NOMO-1 treated with dmso at 0.1 percent for 144 hours (cell line): Measurements from ENCODE around the gene CAPZA2.
A peak's percentile ranks its signal among the peaks of the same experiment; 100 is the strongest.
"Not testable (repeated sequence)": the region's sequence is repeated elsewhere in the genome, so short reads cannot be mapped to it uniquely, and the experiment has no call there.

Experiments used
- DNase-seq: peaks from one replicate; lab custom pipeline; 2025; ENCODE audit not compliant: unreplicated experiment; lab: John Stamatoyannopoulos, UW

Gene CAPZA2

DNA sequence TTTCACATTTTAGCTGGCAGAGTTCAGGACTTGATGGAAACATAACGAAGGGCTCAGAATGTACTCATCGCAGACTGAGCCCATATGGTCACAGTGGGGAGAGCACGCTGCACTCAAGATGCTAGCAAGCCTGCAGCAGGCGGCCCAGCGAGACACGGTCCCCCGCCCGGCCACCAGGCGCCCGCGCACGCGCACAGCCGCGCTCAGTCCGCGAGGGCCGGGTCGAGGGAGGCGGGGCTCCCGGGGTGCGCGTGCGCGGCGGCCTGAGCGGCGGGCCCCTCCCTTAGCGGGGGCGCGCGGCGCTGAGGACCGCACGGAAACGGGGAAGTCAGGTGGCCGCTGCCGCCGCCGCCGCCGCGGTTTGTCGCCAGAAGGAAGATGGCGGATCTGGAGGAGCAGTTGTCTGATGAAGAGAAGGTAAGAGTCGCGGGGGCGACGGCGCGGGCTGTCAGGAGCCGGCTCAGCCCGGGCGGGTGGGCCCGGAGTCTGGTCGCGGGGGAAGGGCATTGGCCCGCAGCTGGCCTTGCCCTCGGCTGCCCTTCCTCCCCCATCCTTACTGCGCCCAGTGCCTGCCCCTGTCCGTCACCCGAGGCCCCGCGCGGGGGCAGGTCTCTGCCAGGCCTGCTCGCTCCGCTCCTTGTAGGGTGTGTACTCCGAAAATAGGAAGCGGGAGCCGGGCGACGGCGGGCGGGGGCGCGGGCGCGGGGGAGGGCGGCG is at the start of gene CAPZA2:
TSS of gene CAPZA2 (plus strand) at position 354 of the 717 bp plus-strand sequence. CDS start at position 379, 25 bp downstream.
- DNase-seq = peak; percentile 77

DNA sequence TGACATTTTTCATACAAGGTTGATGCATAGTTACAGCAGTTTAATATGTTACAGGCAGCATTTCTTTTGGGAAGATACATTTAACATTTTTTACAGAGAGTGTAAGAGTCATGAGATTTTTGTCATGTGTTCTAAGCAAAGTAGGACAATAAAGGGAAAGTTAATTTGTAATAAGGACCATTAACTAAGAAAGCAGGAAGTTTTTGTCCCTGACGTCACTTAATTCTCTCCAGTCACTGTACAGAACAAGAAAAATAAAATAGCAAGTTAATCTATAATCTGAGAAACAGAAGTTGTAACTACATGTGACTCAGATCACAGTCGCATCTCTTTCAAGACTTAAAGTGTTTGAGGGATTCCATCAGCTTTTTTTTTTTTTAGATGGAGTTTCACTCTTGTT is 49.5 kb upstream of the CAPZA2 start:
- DNase-seq = no peak

DNA sequence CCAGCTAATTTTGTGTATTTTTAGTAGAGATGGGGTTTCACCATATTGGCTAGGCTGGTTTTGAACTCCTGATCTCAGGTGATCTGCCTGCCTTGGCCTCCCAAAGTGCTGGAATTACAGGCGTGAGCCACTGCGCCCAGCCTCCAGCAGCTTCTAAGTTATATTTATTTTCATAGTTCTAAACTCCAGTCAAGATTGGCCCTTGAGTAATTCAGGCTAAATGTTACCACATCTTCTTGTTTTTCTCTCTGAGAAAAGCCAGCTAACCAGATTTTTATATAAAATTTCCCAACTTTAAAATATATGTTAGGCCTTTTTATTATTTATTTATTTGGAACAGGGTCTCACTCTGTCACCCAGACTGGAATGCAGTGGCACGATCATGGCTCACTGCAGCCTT is 49.0 kb upstream of the CAPZA2 start:
- not testable (repeated sequence) for DNase-seq

DNA sequence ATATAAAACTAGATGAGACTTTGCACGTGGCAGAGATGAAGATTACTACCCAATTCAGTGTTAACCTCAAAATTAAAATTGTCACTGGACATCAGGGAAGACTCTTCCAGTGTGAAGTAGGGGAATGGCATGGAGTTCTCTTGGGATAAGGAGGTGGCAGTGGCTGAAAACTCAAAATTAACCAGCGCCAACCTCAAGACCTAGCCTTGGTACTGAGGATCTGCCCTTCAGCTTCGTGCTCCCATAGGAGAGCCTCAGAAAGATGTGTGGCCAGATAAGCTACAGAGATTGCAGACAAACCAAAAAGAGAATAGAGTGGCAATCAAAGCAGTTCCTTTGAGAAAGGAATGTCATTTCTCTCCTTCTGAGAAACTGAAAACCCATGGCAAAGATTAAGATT is 47.3 kb upstream of the CAPZA2 start:
- no peak for DNase-seq

DNA sequence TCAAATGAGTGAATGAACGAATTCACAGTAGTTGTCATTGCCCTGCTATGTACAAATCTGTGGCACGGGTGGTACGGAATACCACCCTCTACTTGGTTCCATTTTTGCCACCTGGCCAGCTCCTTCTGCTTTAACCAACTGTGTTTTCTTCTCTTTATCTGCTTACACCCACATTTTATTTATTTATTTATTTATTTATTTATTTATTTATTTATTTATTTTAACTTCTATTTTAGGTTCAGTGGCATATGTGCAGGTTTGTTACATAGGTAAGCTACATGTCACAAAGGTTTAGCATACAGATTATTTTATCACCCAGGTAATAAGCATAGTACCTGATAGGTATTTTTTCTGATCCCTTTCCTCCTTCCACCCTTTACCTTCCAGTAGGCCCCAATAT is 42.2 kb upstream of the CAPZA2 start:
- no peak for DNase-seq

DNA sequence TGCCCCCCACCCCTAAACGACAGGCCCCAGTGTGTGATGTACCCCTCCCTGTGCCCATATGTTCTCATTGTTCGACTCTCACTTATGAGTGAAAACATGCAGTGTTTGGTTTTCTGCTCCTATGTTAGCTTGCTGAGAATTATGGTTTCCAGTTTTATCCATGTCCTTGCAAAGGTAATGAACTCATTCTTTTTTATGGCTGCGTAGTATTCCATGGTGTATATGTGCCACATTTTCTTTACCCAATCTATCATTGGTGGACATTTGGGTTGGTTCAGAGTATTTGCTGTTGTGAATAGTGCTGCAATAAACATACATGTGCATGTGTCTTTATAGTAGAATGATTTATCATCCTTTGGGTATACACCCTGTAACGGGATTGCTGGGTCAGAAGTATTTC is 40.7 kb upstream of the CAPZA2 start:
- DNase-seq = not testable (repeated sequence)

DNA sequence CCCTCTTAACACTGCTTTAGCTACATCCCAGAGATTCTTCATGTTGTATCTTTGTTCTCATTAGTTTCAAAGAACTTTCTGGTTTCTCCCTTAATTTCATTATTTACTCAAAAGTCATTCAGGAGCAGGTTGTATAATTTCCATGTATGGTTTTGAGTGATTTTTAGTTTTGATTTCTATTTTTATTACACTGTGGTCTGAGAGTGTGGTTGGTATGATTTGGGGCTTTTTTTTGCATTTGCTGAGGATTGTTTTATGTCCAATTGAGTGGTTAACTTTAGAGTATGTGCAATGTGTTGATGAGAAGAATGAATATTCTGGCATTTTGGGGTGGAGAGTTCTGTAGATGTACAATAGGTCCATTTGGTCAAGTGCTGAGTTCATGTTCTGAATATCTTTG is 37.9 kb upstream of the CAPZA2 start:
- no peak for DNase-seq

DNA sequence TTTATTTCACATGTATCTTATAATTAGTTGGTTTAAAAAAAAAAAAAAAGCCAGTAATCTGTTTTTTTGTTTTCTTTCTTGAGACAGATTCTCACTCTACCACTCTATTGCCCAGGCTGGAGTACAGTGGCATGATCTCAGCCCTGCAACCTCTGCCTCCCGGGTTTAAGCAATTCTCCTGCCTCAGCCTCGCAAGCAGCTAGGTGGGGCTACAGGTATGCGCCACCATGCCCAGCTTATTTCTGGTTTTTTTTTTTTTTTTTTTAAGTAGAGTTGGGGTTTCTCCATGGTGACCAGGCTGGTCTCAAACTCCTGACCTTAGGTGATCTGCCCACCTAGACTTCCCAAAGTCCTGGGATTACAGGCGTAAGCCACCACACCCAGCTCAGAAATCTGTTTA is 34.1 kb upstream of the CAPZA2 start:
- no peak for DNase-seq

DNA sequence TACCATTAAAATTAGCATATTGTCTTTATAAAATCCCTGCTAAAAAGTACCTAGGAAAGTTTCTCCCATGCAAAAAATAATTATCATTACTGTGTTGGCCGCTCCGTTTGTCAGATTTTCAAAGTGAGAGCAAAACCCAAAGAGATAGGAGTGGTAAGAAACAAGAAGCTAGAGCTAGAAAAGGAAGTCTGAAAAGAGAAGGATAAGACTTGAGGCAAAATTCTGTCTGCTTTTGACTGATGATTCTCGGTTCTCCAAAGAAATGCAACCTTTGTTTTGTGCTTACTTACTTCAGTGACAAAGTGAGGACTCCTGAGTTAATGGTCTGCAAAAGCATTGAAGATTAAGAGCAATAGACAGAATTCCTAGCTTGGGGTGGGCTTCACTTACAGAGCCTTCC is 33.3 kb upstream of the CAPZA2 start:
- DNase-seq = no peak

DNA sequence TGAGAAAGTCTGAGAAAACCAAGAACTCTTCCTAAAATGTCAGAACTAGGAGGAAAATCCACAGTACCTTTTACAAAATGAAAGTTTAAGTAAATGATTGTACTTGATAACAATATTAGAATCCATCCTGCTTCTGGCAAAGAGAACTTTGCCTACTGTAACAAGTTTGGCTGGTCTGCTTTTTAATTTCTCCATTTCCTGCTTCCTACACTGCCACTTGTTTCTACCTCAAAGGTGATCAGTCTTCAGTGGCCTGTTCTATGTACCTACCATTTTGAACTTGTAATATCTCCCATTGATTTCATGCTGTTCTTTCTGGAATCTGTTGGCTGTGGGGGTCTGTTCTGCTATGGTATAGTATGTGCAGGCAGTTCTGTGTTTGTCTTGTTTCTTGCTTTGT is 32.9 kb upstream of the CAPZA2 start:
- no peak for DNase-seq

DNA sequence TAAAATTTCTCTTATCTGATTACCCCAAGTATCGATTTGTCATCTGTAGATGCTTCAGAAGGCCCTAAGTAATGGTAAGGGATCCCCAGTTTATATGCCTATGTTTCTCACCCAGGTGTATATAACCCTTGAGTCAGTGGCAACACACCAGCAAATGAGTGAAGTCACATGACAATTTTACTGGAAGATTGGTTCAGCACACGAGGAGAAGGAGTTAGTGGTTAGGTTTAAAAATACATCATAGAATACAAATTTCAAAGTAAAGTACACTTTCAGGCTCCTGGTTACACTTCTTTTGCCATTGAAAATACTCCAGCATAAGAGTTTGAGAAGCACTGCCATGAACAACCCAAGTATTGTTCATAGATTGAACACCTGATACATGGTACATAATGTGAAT is 29.7 kb upstream of the CAPZA2 start:
- DNase-seq = no peak

DNA sequence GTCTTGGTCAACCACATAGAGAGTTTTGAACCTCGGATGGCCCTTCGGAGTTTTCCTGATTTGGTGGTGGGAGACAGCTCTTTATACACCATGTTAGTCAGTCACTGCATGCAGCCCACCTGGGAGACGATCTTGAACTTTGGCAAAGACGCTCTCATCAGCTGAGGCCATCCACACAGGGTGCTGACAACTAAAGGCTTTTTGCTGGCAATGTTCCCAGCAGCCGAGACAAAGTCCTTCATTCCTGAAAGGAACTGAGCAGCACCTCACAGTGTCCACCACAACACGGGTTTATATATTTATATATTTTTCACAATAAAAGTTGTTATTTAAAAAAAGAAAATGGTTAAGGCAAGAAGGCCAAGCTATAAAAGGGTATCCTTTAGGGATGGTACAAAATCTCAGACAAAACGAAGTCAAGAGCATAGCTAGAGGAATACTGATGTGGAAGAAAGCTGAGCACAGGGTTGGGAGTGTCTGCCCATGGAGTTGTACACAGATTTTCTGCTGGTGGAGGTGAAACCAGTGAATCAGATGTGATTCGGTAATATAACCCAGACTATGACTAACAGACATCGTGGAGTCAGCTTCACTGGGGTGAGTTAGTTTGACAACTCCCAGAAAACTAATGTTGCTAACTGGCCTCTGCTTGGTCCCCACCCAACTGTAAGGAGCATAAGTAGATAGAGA is 27.4 kb upstream of the CAPZA2 start:
- no peak for DNase-seq

DNA sequence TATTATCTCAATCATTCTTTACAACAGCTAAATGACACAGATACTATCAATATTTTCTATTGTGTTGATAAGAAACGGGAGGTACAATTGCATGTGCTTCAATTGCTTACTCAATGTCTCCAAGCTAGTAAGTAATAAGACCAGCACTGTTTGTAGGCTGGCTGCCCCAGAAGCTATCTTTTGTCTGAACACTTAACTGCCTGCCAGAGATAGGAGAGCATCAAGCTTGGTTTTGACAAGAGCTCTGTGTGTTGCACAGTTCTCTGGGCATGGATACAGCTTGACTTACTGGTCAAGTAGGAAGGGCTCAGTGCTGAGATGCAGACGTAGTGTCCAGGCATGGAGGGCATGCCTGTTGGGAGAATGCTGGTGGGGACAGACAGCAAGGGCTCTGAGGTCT is 26.3 kb upstream of the CAPZA2 start:
- no peak for DNase-seq

DNA sequence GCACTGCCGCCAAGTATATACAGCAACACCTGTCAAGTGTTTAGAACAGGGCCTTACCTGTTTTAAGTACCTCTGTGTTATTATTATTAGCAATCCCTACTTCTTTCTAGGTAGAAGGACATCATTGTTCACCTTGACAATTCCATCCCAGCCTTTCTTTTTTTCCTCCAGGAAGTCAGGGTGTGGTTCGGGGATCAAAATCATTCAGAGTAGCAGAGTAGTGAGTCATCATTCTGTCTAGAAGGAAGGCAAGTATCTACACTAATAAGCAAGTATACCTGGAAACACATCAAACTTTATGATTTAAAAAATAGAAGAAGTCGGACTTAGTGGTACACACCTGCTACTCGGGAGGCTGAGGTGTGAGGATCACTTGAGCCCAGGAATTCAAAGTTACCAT is 25.5 kb upstream of the CAPZA2 start:
- DNase-seq = no peak

DNA sequence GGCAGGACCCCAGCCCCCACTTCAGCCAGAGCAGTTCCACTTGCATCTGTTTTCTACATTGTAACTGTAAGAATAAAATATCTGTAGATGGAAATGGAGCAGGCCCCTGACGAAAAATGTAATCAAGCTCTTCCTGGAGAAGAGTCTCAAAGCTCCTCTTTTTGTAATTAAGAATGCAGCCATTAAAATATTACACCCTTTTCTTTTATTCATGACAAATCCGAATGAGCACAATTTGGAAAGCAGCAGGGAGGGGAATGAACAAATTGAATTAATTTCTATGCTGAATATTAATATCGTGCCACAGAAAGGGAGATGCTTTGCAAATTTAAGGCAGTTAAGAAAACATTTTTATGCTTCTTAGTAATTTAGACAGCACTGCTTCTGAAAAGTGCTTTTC is 24.8 kb upstream of the CAPZA2 start:
- DNase-seq = no peak

DNA sequence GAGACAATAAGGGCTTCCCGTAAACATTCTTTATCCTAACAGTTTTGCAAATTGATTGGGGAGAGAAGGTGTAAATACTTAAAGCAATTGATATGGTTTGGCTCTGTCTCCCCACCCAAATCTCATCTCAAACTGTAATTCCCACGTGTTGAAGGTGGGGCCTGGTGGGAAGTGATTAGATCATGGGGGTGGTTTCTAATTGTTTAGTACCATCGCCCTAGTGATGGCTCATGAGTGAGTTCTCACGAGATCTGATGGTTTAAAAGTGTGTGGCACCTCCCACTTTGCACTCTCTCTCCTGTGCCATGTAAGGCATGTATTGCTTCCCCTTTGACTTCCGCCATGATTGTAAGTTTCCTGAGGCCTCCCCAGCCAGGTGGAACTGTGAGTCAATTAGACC is 22.1 kb upstream of the CAPZA2 start:
- no peak for DNase-seq

DNA sequence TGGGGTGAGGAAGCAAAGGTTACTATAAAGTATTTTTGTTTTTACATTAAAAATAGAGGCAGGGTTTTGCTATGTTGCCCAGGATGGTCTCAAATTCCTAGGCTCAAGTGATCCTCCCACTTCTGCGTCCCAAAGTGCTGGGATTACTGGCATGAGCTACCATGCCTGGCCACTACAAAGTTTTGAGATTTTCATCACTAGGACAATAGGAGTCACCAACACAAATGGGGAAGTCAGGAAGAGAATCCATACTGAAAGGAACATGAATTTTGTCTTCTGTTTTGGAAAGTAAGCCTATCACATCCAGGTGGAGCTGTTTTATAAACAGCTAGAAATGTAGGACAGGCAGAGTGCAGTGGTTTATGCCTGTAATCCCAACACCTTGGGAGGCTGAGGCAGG is 20.0 kb upstream of the CAPZA2 start:
- DNase-seq = no peak

DNA sequence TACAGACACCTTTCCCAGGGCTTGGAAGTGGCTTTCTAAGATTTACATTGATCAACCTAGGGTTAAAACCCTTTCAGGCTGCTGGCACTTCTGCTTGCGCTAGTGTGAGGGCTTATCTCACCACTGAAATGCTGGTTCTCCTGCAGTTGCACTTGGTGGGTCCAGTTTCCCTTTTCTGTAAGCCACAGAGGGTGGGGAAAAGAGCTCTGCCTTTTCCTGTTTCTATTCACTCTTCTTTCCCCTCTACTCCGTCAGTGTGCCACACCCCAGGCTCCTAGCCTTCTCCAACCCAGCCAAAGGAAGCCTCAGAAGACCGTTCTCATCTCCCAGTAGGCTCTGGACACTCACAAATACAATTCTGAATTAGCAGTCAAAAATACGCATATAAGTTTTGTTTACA is 19.0 kb upstream of the CAPZA2 start:
- DNase-seq = peak; percentile 35

DNA sequence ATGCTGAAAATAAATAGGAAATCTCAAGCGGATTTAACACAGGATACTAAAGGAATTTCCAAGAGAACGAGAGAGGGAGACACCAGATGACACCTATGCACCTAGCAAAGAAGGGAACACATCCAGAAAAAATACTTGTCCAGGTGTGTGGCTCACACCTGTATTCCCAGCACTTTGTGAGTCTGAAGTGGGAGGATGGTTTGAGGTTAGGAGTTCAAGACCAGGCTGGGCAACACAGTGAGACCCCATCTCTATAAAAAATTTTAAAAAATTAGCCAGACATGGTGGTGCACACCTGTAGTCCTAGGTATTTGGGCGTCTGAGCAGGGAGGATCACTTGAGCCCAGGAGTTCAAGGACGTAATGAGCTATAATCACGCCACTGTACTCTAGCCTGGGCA is 11.2 kb upstream of the CAPZA2 start:
- DNase-seq = no peak

DNA sequence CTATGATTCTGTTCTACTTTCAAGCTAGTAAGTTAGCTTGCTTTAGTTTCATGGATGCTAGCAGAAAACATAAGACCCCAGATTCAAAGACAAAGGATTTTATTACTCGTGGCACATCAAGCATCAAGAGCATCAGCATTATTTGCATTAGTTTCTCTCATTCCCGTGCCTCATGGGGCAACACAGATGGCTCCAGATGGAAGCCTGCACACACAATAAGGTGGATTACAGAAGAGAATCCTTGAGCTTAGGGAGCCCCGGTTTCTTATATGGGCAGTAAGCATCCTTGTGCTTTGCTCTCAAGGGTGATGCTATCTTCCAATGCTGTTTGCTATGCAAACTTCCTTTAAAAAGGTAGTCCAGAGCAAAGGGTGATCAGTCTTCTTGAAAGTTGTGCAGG is 10.7 kb upstream of the CAPZA2 start:
- DNase-seq = no peak

DNA sequence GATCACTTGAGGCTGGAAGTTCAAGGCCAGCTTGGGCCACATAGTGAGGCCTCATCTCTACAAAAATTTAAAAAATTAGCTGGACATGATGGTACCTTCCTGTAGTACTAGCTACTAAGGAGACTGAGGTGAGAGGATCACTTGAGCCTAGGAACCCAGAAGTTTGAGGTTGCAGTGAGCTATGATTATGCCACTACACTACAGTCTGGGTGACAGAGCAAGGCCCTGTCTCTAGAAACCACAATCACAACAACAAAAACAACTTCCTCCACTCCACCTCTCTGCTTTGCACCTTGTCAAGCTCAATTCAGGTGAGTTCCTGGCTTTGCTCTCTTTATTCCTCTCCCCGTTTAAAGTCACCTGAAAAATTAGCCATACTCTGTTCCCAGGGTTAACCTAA is 8.3 kb upstream of the CAPZA2 start:
- DNase-seq = no peak

DNA sequence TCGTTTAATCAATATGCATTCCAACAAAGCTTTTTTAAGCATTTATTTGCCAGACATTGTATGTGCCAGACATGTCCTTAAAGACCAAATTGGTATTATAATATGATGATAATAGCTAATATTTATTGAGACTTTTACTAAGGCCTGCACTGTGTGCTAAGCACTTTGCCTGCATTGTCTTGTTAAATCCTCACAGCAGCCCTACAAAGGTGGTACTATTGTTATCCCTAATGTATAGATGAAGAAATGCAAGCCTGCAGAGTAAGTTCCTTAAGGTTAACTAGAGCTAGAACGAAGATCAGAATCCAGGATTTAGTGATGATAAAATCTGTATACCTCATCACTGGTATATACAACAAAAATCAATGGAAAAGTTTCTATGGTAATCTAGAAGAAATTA is 5.3 kb upstream of the CAPZA2 start:
- no peak for DNase-seq

DNA sequence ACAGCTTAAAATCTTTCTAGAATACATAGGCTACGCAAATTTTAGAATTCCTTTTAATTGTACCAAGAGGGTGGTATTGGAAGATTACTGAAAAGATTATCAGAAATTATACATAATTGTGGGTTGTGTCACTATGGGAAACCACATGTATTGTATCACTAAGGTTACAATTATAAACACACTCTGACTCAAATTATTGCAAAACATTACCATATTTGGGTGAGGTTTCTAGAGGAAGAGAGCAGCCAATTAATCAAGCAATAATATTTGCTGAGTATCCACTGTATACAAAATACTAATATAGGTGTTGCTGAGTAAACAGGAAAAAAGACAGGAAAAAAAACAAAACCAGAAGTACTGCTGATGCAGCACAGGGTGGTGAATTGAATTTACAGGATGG is 3.1 kb upstream of the CAPZA2 start:
- DNase-seq = peak; percentile 7
